ENCODE data around the gene KIZ. TPM values are rescaled to one million over a fixed set of nuclear protein-coding genes. Genes with fewer than 3 reads are reported as not detected.

The KIZ gene
- total and polyA plus RNA-seq, 2 experiments from 2014 or later, result 13.5 to 15.4 TPM

- H3K27me3 ChIP-seq, result no peaks in the 10 kb centered on the region
- TF ChIP-seq EZH2 (IDR thresholded peaks at IDR 0.05; ENCODE audit: borderline replicate concordance) (no peak), EZH2phosphoT487 (IDR thresholded peaks at IDR 0.05; ENCODE audit: low read depth, severe bottlenecking, unreplicated experiment) (no peak), CTCF (IDR thresholded peaks at IDR 0.05; ENCODE audit: poor library complexity) (no peak)
- 81% methylated on average over 10 of the region's 10 CpGs for WGBS (ENCODE audit: low lambda C conversion rate, missing lambda C conversion rate)
Measured at GRCh38 chr20:21237956-21238799, 112.3 kb downstream of the KIZ start.

GRCh38 chr20:21238818-21239536, 113.1 kb downstream of the KIZ start:
- WGBS (ENCODE audit: low lambda C conversion rate, missing lambda C conversion rate), result 86% methylated on average over 6 of the region's 6 CpGs
- Histone ChIP-seq H3K36me3 (replicated peaks; ENCODE audit: insufficient read depth, low read depth) (no peaks in the 10 kb centered on the region), H3K4me3 (no peak overlapping the region), H3K79me2 (no peaks in the 10 kb centered on the region), H3K27me3 (no peaks in the 10 kb centered on the region), H2AFZ (no peak overlapping the region), H3K4me2 (no peak overlapping the region), H4K20me1 (ENCODE audit: insufficient read depth, poor library complexity, severe bottlenecking) (no peaks in the 10 kb centered on the region), H3K9me2 (replicated peaks; ENCODE audit: insufficient read depth) (no peaks in the 10 kb centered on the region), H3K27ac (no peak overlapping the region), H3K9me3 (ENCODE audit: low read depth) (no peaks in the 10 kb centered on the region), H3K4me1 (ENCODE audit: insufficient read depth) (no peaks in the 10 kb centered on the region)
- TF ChIP-seq EZH2phosphoT487 (IDR thresholded peaks at IDR 0.05; ENCODE audit: low read depth, severe bottlenecking, unreplicated experiment), result no peak
- TF ChIP-seq EZH2 (IDR thresholded peaks at IDR 0.05; ENCODE audit: borderline replicate concordance), result no peak
- no peak for TF ChIP-seq CTCF (IDR thresholded peaks at IDR 0.05; ENCODE audit: poor library complexity)
- no peak for DNase-seq (ENCODE audit: low spot score)

More at GRCh38 chr20:21237956-21238799, 112.3 kb downstream of the KIZ start:
- Histone ChIP-seq H3K27ac (no peak overlapping the region), H3K79me2 (no peaks in the 10 kb centered on the region), H4K20me1 (ENCODE audit: insufficient read depth, poor library complexity, severe bottlenecking) (no peaks in the 10 kb centered on the region), H3K9me3 (ENCODE audit: low read depth) (no peaks in the 10 kb centered on the region), H3K36me3 (replicated peaks; ENCODE audit: insufficient read depth, low read depth) (no peaks in the 10 kb centered on the region), H3K4me3 (no peak overlapping the region), H3K4me2 (no peak overlapping the region), H3K9me2 (replicated peaks; ENCODE audit: insufficient read depth) (no peaks in the 10 kb centered on the region), H2AFZ (no peak overlapping the region), H3K4me1 (ENCODE audit: insufficient read depth) (no peaks in the 10 kb centered on the region)
- DNase-seq (ENCODE audit: low spot score), result no peak

- TF ChIP-seq EZH2 (IDR thresholded peaks at IDR 0.05; ENCODE audit: borderline replicate concordance), result no peak
- TF ChIP-seq CTCF (IDR thresholded peaks at IDR 0.05; ENCODE audit: poor library complexity), result no peak
- TF ChIP-seq EZH2phosphoT487 (IDR thresholded peaks at IDR 0.05; ENCODE audit: low read depth, severe bottlenecking, unreplicated experiment), result no peak
- Histone ChIP-seq H3K79me2 (no peaks in the 10 kb centered on the region), H2AFZ (no peak overlapping the region), H3K9me2 (replicated peaks; ENCODE audit: insufficient read depth) (no peaks in the 10 kb centered on the region), H3K4me2 (no peak overlapping the region), H3K4me3 (no peak overlapping the region), H3K27me3 (no peaks in the 10 kb centered on the region), H3K9me3 (ENCODE audit: low read depth) (no peaks in the 10 kb centered on the region), H3K36me3 (replicated peaks; ENCODE audit: insufficient read depth, low read depth) (no peaks in the 10 kb centered on the region), H4K20me1 (ENCODE audit: insufficient read depth, poor library complexity, severe bottlenecking) (no peaks in the 10 kb centered on the region), H3K4me1 (ENCODE audit: insufficient read depth) (no peaks in the 10 kb centered on the region), H3K27ac (no peak overlapping the region)
- no peak for DNase-seq (ENCODE audit: low spot score)
- WGBS (ENCODE audit: low lambda C conversion rate, missing lambda C conversion rate), result 83% methylated on average over 9 of the region's 9 CpGs
Measured at GRCh38 chr20:21240394-21240793, 114.5 kb downstream of the KIZ start.
